Measurements from ENCODE around the gene CYP4F11.
"Not testable (repeated sequence)": the region's sequence is repeated elsewhere in the genome, so short reads cannot be mapped to it uniquely, and the experiment has no call there.

The CYP4F11 gene

GRCh38 chr19:15934332-15935078 lies at the start of gene CYP4F11:
Gene CYP4F11, minus strand, starts transcription at chr19:15934529. Its CDS starts 121 bp downstream, at chr19:15934408.
- H3K9me3 ChIP-seq (ENCODE audit: control insufficient read depth, insufficient read depth, low read length) = peaks cover 6% of the 10 kb centered on the region

GRCh38 chr19:15979293-15979692 lies 45.0 kb upstream of the CYP4F11 start:
- no peak overlapping the region for H3K9ac ChIP-seq (ENCODE audit: low read depth, low read length)
- no peaks in the 10 kb centered on the region; the same call in 1 of the 2 replicates for H3K9me3 ChIP-seq (ENCODE audit: control insufficient read depth, insufficient read depth, low read length)
- H3K4me1 ChIP-seq (ENCODE audit: insufficient read depth, low read length) = no peaks in the 10 kb centered on the region
- H3K36me3 ChIP-seq (ENCODE audit: insufficient read depth, low read length) = no peaks in the 10 kb centered on the region

More at GRCh38 chr19:15934332-15935078, at the start of gene CYP4F11:
- H3K9ac ChIP-seq (ENCODE audit: low read depth, low read length) = no peak within 1 kb of the TSS
- no peaks in the 10 kb centered on the region; the same call in 1 of the 2 replicates for H3K4me1 ChIP-seq (ENCODE audit: insufficient read depth, low read length)
- H3K36me3 ChIP-seq (ENCODE audit: insufficient read depth, low read length) = no peaks in the 10 kb centered on the region

GRCh38 chr19:15977690-15978089 lies 43.4 kb upstream of the CYP4F11 start:
- no peaks in the 10 kb centered on the region for H3K9me3 ChIP-seq (ENCODE audit: control insufficient read depth, insufficient read depth, low read length)
- H3K36me3 ChIP-seq (ENCODE audit: insufficient read depth, low read length) = no peaks in the 10 kb centered on the region
- H3K9ac ChIP-seq (ENCODE audit: low read depth, low read length) = no peak overlapping the region
- no peaks in the 10 kb centered on the region for H3K4me1 ChIP-seq (ENCODE audit: insufficient read depth, low read length)

GRCh38 chr19:15976836-15977689 lies 42.7 kb upstream of the CYP4F11 start:
- no peaks in the 10 kb centered on the region for H3K36me3 ChIP-seq (ENCODE audit: insufficient read depth, low read length)
- no peaks in the 10 kb centered on the region for H3K9me3 ChIP-seq (ENCODE audit: control insufficient read depth, insufficient read depth, low read length)
- no peaks in the 10 kb centered on the region for H3K4me1 ChIP-seq (ENCODE audit: insufficient read depth, low read length)
- H3K9ac ChIP-seq (ENCODE audit: low read depth, low read length) = no peak overlapping the region

- no peaks in the 10 kb centered on the region for H3K9me3 ChIP-seq (ENCODE audit: control insufficient read depth, insufficient read depth, low read length)
- no peak overlapping the region for H3K9ac ChIP-seq (ENCODE audit: low read depth, low read length)
- no peaks in the 10 kb centered on the region for H3K4me1 ChIP-seq (ENCODE audit: insufficient read depth, low read length)
- H3K36me3 ChIP-seq (ENCODE audit: insufficient read depth, low read length) = no peaks in the 10 kb centered on the region
Observed at GRCh38 chr19:15974856-15975255, 40.5 kb upstream of the CYP4F11 start.

- H3K9ac ChIP-seq (ENCODE audit: low read depth, low read length); H3K4me1 ChIP-seq (ENCODE audit: insufficient read depth, low read length); H3K36me3 ChIP-seq (ENCODE audit: insufficient read depth, low read length); H3K9me3 ChIP-seq (ENCODE audit: control insufficient read depth, insufficient read depth, low read length): not testable (repeated sequence)
Observed at GRCh38 chr19:15972043-15972442, 37.7 kb upstream of the CYP4F11 start.

GRCh38 chr19:15971224-15971780 lies 37.0 kb upstream of the CYP4F11 start:
- Histone ChIP-seq H3K36me3 (ENCODE audit: insufficient read depth, low read length) (no peaks in the 10 kb centered on the region), H3K9ac (ENCODE audit: low read depth, low read length) (no peak overlapping the region), H3K9me3 (ENCODE audit: control insufficient read depth, insufficient read depth, low read length) (no peaks in the 10 kb centered on the region), H3K4me1 (ENCODE audit: insufficient read depth, low read length) (no peaks in the 10 kb centered on the region)

GRCh38 chr19:15964231-15964630 lies 29.9 kb upstream of the CYP4F11 start:
- no peaks in the 10 kb centered on the region for H3K4me1 ChIP-seq (ENCODE audit: insufficient read depth, low read length)
- H3K36me3 ChIP-seq (ENCODE audit: insufficient read depth, low read length) = no peaks in the 10 kb centered on the region
- H3K9me3 ChIP-seq (ENCODE audit: control insufficient read depth, insufficient read depth, low read length) = no peaks in the 10 kb centered on the region
- H3K9ac ChIP-seq (ENCODE audit: low read depth, low read length) = no peak overlapping the region

- Histone ChIP-seq H3K4me1 (ENCODE audit: insufficient read depth, low read length) (no peaks in the 10 kb centered on the region), H3K36me3 (ENCODE audit: insufficient read depth, low read length) (no peaks in the 10 kb centered on the region), H3K9ac (ENCODE audit: low read depth, low read length) (no peak overlapping the region), H3K9me3 (ENCODE audit: control insufficient read depth, insufficient read depth, low read length) (no peaks in the 10 kb centered on the region)
Observed at GRCh38 chr19:15962319-15962718, 28.0 kb upstream of the CYP4F11 start.

GRCh38 chr19:15954820-15955219 lies 20.5 kb upstream of the CYP4F11 start:
- H3K9me3 ChIP-seq (ENCODE audit: control insufficient read depth, insufficient read depth, low read length) = no peaks in the 10 kb centered on the region
- no peaks in the 10 kb centered on the region for H3K36me3 ChIP-seq (ENCODE audit: insufficient read depth, low read length)
- H3K9ac ChIP-seq (ENCODE audit: low read depth, low read length) = no peak overlapping the region
- H3K4me1 ChIP-seq (ENCODE audit: insufficient read depth, low read length) = no peaks in the 10 kb centered on the region

- H3K9me3 ChIP-seq (ENCODE audit: control insufficient read depth, insufficient read depth, low read length) = no peaks in the 10 kb centered on the region; the same call in 1 of the 2 replicates
- H3K4me1 ChIP-seq (ENCODE audit: insufficient read depth, low read length) = no peaks in the 10 kb centered on the region
- H3K9ac ChIP-seq (ENCODE audit: low read depth, low read length) = no peak within 1 kb of the TSS
- H3K36me3 ChIP-seq (ENCODE audit: insufficient read depth, low read length) = no peaks in the 10 kb centered on the region
Observed at GRCh38 chr19:15948223-15949058, 14.1 kb upstream of the CYP4F11 start, which contains the start of gene OR10H4. Gene OR10H4, plus strand, starts transcription at chr19:15949008. Its CDS starts 0 bp downstream, at chr19:15949008.

GRCh38 chr19:15945301-15945700 lies 11.0 kb upstream of the CYP4F11 start:
- Histone ChIP-seq H3K4me1 (ENCODE audit: insufficient read depth, low read length) (no peaks in the 10 kb centered on the region), H3K36me3 (ENCODE audit: insufficient read depth, low read length) (no peaks in the 10 kb centered on the region), H3K9ac (ENCODE audit: low read depth, low read length) (no peak overlapping the region), H3K9me3 (ENCODE audit: control insufficient read depth, insufficient read depth, low read length) (no peaks in the 10 kb centered on the region; the same call in 1 of the 2 replicates)

GRCh38 chr19:15944401-15944800 lies 10.1 kb upstream of the CYP4F11 start:
- Histone ChIP-seq H3K9ac (ENCODE audit: low read depth, low read length) (no peak overlapping the region), H3K4me1 (ENCODE audit: insufficient read depth, low read length) (no peaks in the 10 kb centered on the region), H3K9me3 (ENCODE audit: control insufficient read depth, insufficient read depth, low read length) (no peaks in the 10 kb centered on the region; the same call in 1 of the 2 replicates), H3K36me3 (ENCODE audit: insufficient read depth, low read length) (no peaks in the 10 kb centered on the region)

GRCh38 chr19:15937771-15938170 lies 3.4 kb upstream of the CYP4F11 start:
- no peaks in the 10 kb centered on the region for H3K36me3 ChIP-seq (ENCODE audit: insufficient read depth, low read length)
- peaks cover 6% of the 10 kb centered on the region for H3K9me3 ChIP-seq (ENCODE audit: control insufficient read depth, insufficient read depth, low read length)
- H3K9ac ChIP-seq (ENCODE audit: low read depth, low read length) = no peak overlapping the region
- no peaks in the 10 kb centered on the region; the same call in 1 of the 2 replicates for H3K4me1 ChIP-seq (ENCODE audit: insufficient read depth, low read length)
